Activated B cell treated with CpG ODN at 0.5 μM for 24 hours (primary cell): ENCODE measurements around the gene PER3. TPM values are rescaled to one million over a fixed set of nuclear protein-coding genes. Genes with fewer than 3 reads are reported as not detected.
"Not testable (repeated sequence)": the region's sequence is repeated elsewhere in the genome, so short reads cannot be mapped to it uniquely, and the experiment has no call there.

Experiments
- ATAC-seq: fragments of 200-7000 bp; cut with Tn5 transposase; one replicate; pipeline ENCODE4 v1.10.0; 2021; ENCODE audit warnings: low read depth, mild to moderate bottlenecking, moderate library complexity
- CTCF ChIA-PET: fragments of 350-600 bp; sonication (Branson Sonifier 250); formaldehyde crosslinking; loops from one replicate; lab custom pipeline; 2021; ENCODE audit warnings: antibody characterized with exemption; lab: Charles Lee
- POLR2A ChIA-PET: fragments of 350-600 bp; sonication (Branson Sonifier 250); formaldehyde crosslinking; loops from one replicate; lab custom pipeline; 2021; ENCODE audit warnings: antibody characterized with exemption; lab: Charles Lee
- DNase-seq: peaks from one replicate; pipeline ENCODE4 v3.0.0; 2022
- H3K27ac Mint-ChIP-seq: one replicate; pipeline ENCODE4 v1.8.0; 2020; ENCODE audit warnings: mixed read lengths
- H3K27me3 Mint-ChIP-seq: one replicate; pipeline ENCODE4 v1.8.0; 2021; ENCODE audit warnings: mixed read lengths
- H3K36me3 Mint-ChIP-seq: one replicate; pipeline ENCODE4 v1.8.0; 2021; ENCODE audit warnings: low read depth, mixed read lengths
- H3K4me1 Mint-ChIP-seq: one replicate; pipeline ENCODE4 v1.8.0; 2021; ENCODE audit warnings: mixed read lengths
- H3K4me3 Mint-ChIP-seq: one replicate; pipeline ENCODE4 v1.8.0; 2020; ENCODE audit warnings: mild to moderate bottlenecking, mixed read lengths
- H3K9me3 Mint-ChIP-seq: one replicate; pipeline ENCODE4 v1.8.0; 2020; ENCODE audit warnings: mixed read lengths
- CTCF ChIP-seq: fragments of 200-600 bp; IDR thresholded peaks from one replicate; pipeline ENCODE4 v1.8.0; 2022; ENCODE audit warnings: antibody characterized with exemption, mild to moderate bottlenecking
- intact Hi-C: fragments of 100-400 bp; cut with micrococcal nuclease; formaldehyde crosslinking; loops from one replicate; pipeline ENCODE4 v1.15.1; 2024
- total RNA-seq: library from RNA; stranded (reverse); gene quantifications from 2 replicates; pipeline ENCODE4 v1.2.3, GENCODE V29; 2022

PER3 gene
- total RNA-seq, 1 donor from 2014 or later, result 2.7 TPM

GRCh38 chr1:7789828-7790227 is 5.7 kb downstream of the PER3 start:
- peaks cover 26% of the 10 kb centered on the region for H3K36me3 Mint-ChIP-seq
- no peak for TF ChIP-seq CTCF

GRCh38 chr1:7791027-7791426 is 6.9 kb downstream of the PER3 start:
- H3K9me3 Mint-ChIP-seq, result peaks cover 20% of the 10 kb centered on the region
- H3K27me3 Mint-ChIP-seq, POLR2A ChIA-PET, H3K27ac Mint-ChIP-seq, H3K4me3 Mint-ChIP-seq, ATAC-seq, intact Hi-C loops, DNase-seq, H3K4me1 Mint-ChIP-seq: not testable (repeated sequence)
- peaks cover 26% of the 10 kb centered on the region for H3K36me3 Mint-ChIP-seq
- CTCF ChIA-PET, result interaction anchor here (1.4 kb wide), 1 partner anchor 11 kb away, joined by 3 read pairs; no protein-coding TSS in a partner anchor

More at GRCh38 chr1:7789828-7790227, 5.7 kb downstream of the PER3 start:
- no peak overlapping the region for H3K4me3 Mint-ChIP-seq
- peaks cover 8% of the 10 kb centered on the region for H3K4me1 Mint-ChIP-seq
- CTCF ChIA-PET, result no interaction called here
- H3K9me3 Mint-ChIP-seq, result peaks cover 20% of the 10 kb centered on the region
- POLR2A ChIA-PET, result no interaction called here
- no peaks in the 10 kb centered on the region for H3K27me3 Mint-ChIP-seq
- H3K27ac Mint-ChIP-seq, result no peak overlapping the region
- DNase-seq, result no peak
- no peak for ATAC-seq
- intact Hi-C loops, result loop anchor here (10.0 kb wide), 2 partner anchors 1085 to 1175 kb away; partner anchors contain the start of genes ENO1 and PHF13

GRCh38 chr1:7795406-7795805 is 11.3 kb downstream of the PER3 start:
- intact Hi-C loops, result no loop called here
- Mint-ChIP-seq H3K27me3 (no peaks in the 10 kb centered on the region), H3K27ac (no peak overlapping the region), H3K9me3 (peaks cover 15% of the 10 kb centered on the region), H3K4me3 (no peak overlapping the region), H3K4me1 (no peaks in the 10 kb centered on the region), H3K36me3 (peaks cover 17% of the 10 kb centered on the region)
- DNase-seq (no peak), ATAC-seq (no peak)
- POLR2A ChIA-PET, result no interaction called here
- CTCF ChIA-PET, result no interaction called here
- no peak for TF ChIP-seq CTCF

- no peak overlapping the region for H3K4me3 Mint-ChIP-seq
- TF ChIP-seq CTCF, result no peak
- ChIA-PET POLR2A (no interaction called here), CTCF (no interaction called here)
- intact Hi-C loops, result no loop called here
- DNase-seq (no peak), ATAC-seq (no peak)
- H3K27me3 Mint-ChIP-seq, result no peaks in the 10 kb centered on the region
- peaks cover 9% of the 10 kb centered on the region for H3K36me3 Mint-ChIP-seq
- no peaks in the 10 kb centered on the region for H3K4me1 Mint-ChIP-seq
- no peaks in the 10 kb centered on the region for H3K9me3 Mint-ChIP-seq
- no peak overlapping the region for H3K27ac Mint-ChIP-seq
Measured at GRCh38 chr1:7805460-7805859, 21.4 kb downstream of the PER3 start.

- no peak for TF ChIP-seq CTCF
- peaks cover 5% of the 10 kb centered on the region for H3K9me3 Mint-ChIP-seq
- no peak overlapping the region for H3K4me3 Mint-ChIP-seq
- ChIA-PET CTCF (interaction anchor here (1.0 kb wide), 4 partner anchors 38 to 97 kb away, joined by 3 to 9 read pairs (median 3); no protein-coding TSS in a partner anchor), POLR2A (no interaction called here)
- DNase-seq, result no peak
- H3K36me3 Mint-ChIP-seq, result peaks cover 23% of the 10 kb centered on the region
- intact Hi-C loops, result loop anchor here (1.0 kb wide), 1 partner anchor 94 kb away; no protein-coding TSS in a partner anchor
- ATAC-seq, result no peak
- no peaks in the 10 kb centered on the region for H3K27me3 Mint-ChIP-seq
- no peaks in the 10 kb centered on the region for H3K4me1 Mint-ChIP-seq
- H3K27ac Mint-ChIP-seq, result no peak overlapping the region
Measured at GRCh38 chr1:7808253-7808844, 24.3 kb downstream of the PER3 start.
